ENCODE results near the gene SMCP.

The SMCP gene

DNA sequence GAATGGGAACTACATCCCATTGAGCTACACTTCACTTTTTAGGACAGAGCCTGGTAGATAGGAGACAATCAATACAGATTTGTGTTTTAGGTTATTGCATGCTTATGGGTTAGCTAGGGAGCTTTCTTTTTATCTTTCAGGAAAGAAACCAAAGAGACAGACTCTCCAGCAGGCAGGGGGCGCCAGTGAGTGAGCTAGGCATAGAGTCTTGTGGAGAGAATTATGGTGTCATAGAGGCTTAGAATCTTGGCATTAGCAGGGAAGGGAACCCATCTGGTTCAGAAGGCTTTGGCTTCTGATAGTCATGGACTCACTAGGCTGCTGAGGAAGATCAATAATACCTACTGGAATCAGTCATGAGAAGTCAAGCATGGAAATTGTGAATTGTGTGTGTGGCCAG is at the start of gene SMCP:
Gene SMCP, plus strand, starts transcription at position 281 of the 400 bp plus-strand sequence. CDS start 6,101 bp downstream, outside the sequence.
- no peak for TF ChIP-seq CTCF (IDR thresholded peaks at IDR 0.05; ENCODE audit: control insufficient read depth, extremely low read depth, insufficient read depth)
- no peak within 1 kb of the TSS for H3K4me3 ChIP-seq (ENCODE audit: low read depth, low read length)
- no peak for DNase-seq (ENCODE audit: low read depth)

GRCh38 chr1:152836870-152837269 is 41.3 kb upstream of the SMCP start:
- no peak overlapping the region for H3K4me3 ChIP-seq (ENCODE audit: low read depth, low read length)
- no peak for DNase-seq (ENCODE audit: low read depth)
- no peak for TF ChIP-seq CTCF (IDR thresholded peaks at IDR 0.05; ENCODE audit: control insufficient read depth, extremely low read depth, insufficient read depth)

DNA sequence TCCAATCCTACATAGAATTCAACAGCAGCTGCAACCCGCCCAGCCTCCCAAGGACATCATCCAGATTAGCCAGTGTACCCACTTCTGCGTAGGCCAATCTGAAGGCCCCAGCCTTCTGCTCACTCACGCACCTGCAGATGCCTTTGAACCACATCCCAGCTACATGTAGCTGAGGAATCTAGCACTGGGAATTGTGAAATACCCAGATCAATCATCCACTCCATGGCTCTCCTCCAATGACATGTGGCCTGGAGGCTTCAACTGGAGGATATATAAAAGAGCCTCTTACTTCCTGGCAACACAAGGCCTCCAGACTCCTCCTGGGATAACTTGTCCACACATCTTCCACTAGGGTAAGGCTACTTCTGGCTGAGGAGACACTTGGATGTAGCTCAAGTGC is 35.6 kb upstream of the SMCP start, which contains the start of gene LCE6A:
Gene LCE6A, plus strand, starts transcription at position 301 of the 400 bp plus-strand sequence. CDS start 665 bp downstream, outside the sequence.
- no peak for DNase-seq (ENCODE audit: low read depth)
- no peak for TF ChIP-seq CTCF (IDR thresholded peaks at IDR 0.05; ENCODE audit: control insufficient read depth, extremely low read depth, insufficient read depth)
- H3K4me3 ChIP-seq (ENCODE audit: low read depth, low read length), result no peak within 1 kb of the TSS

GRCh38 chr1:152855661-152856060 is 22.5 kb upstream of the SMCP start:
- no peak for DNase-seq (ENCODE audit: low read depth)

GRCh38 chr1:152858062-152858461 is 20.1 kb upstream of the SMCP start:
- no peak overlapping the region for H3K4me3 ChIP-seq (ENCODE audit: low read depth, low read length)
- DNase-seq (ENCODE audit: low read depth), result no peak
- TF ChIP-seq CTCF (IDR thresholded peaks at IDR 0.05; ENCODE audit: control insufficient read depth, extremely low read depth, insufficient read depth), result no peak

More at GRCh38 chr1:152855661-152856060, 22.5 kb upstream of the SMCP start:
- TF ChIP-seq CTCF (IDR thresholded peaks at IDR 0.05; ENCODE audit: control insufficient read depth, extremely low read depth, insufficient read depth), result no peak
- no peak overlapping the region for H3K4me3 ChIP-seq (ENCODE audit: low read depth, low read length)

- TF ChIP-seq CTCF (IDR thresholded peaks at IDR 0.05; ENCODE audit: control insufficient read depth, extremely low read depth, insufficient read depth), result no peak
- no peak within 1 kb of the TSS for H3K4me3 ChIP-seq (ENCODE audit: low read depth, low read length)
- no peak for DNase-seq (ENCODE audit: low read depth)
Measured at GRCh38 chr1:152859696-152860095, 18.4 kb upstream of the SMCP start, which contains the start of gene LCE7A. Gene LCE7A (plus strand): TSS chr1:152859996. CDS start chr1:152860698, 702 bp downstream.

DNA sequence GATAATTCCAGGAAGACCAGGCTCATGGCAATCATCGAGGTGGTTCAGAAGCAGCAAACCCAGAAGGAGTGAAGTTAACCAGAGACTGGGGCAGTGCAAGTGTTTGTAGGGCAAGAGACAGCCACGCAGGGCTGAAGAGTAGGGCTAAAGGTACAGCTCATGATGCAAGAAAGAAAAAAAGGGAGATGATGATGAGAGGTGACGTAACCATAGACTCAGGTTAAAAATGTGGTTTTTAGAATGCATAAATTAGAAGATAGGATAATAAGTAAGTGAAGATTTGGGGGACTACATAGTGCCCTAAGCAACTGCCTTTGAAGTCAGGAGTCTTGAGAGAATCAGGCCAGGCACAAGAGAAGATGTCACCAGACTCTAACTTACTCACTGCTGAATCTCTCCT is 18.0 kb upstream of the SMCP start:
- DNase-seq (ENCODE audit: low read depth), result no peak
- TF ChIP-seq CTCF (IDR thresholded peaks at IDR 0.05; ENCODE audit: control insufficient read depth, extremely low read depth, insufficient read depth), result no peak
- no peak overlapping the region for H3K4me3 ChIP-seq (ENCODE audit: low read depth, low read length)

Measured in LNCaP clone FGC (cell line).